A549 (cell line): ENCODE data around the gene PNPLA1.

Experiments used
- CEBPB ChIP-seq, 2 experiments: fragments of >200 bp in 1 of 2; sonication (Bioruptor Twin) in 1 of 2; formaldehyde crosslinking in 1 of 2; IDR thresholded peaks; 2 replicates each; pipeline ENCODE4 v1.6.1; 2012 to 2016
- EP300 ChIP-seq, 2 experiments: fragments of >200 bp; sonication (Bioruptor Twin); formaldehyde crosslinking; IDR thresholded peaks; 2 replicates in 1 of 2; 3 replicates in 1 of 2; pipeline ENCODE4 v1.6.1; 2016 to 2017
- ESRRA ChIP-seq: fragments of 150-350 bp; IDR thresholded peaks from 2 replicates; pipeline ENCODE4 v1.6.1; 2014; ENCODE audit warnings: mild to moderate bottlenecking, low read length, borderline replicate concordance
- POLR2A ChIP-seq: IDR thresholded peaks from 2 replicates; pipeline ENCODE4 v1.6.1; 2012; ENCODE audit warnings: mild to moderate bottlenecking, low read length
- RCOR1 ChIP-seq: fragments of 150-350 bp; IDR thresholded peaks from 2 replicates; pipeline ENCODE4 v1.6.1; 2014; ENCODE audit warnings: antibody characterized with exemption, low read length, low read depth
- TF ChIP-seq, protein P1 (sequence below): fragments of 450-650 bp; IDR thresholded peaks from 2 replicates; pipeline ENCODE4 v1.6.1; 2014; ENCODE audit warnings: antibody characterized with exemption
- TF ChIP-seq, protein P2 (sequence below): fragments of >200 bp; sonication (Bioruptor Twin); formaldehyde crosslinking; IDR thresholded peaks from 3 replicates; pipeline ENCODE4 v1.5.1; 2016
- TF ChIP-seq, protein P3 (sequence below): IDR thresholded peaks from 2 replicates; pipeline ENCODE4 v1.6.1; 2012

DNA sequence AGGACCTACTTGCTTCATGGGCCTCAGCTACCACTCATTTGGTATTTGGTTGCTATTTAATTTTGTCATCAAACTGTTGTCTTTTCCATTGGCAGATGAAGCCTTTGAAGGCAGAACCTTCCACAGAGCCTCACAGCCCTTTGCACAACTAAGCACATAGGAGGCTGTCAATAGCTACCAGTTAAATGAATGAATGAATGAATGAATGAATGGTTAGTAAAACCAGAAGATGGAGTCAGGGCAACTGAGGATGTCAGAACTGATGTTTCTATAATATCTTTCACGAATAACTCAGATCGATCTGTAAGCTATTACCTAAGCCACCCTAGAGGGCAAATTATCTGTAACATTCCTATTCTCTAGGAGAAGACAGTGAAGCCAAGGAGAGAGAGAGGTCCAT lies 47.8 kb downstream of the PNPLA1 start:
- TF ChIP-seq, protein P1, sequence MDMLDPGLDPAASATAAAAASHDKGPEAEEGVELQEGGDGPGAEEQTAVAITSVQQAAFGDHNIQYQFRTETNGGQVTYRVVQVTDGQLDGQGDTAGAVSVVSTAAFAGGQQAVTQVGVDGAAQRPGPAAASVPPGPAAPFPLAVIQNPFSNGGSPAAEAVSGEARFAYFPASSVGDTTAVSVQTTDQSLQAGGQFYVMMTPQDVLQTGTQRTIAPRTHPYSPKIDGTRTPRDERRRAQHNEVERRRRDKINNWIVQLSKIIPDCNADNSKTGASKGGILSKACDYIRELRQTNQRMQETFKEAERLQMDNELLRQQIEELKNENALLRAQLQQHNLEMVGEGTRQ, result no peak
- TF ChIP-seq, protein P2, sequence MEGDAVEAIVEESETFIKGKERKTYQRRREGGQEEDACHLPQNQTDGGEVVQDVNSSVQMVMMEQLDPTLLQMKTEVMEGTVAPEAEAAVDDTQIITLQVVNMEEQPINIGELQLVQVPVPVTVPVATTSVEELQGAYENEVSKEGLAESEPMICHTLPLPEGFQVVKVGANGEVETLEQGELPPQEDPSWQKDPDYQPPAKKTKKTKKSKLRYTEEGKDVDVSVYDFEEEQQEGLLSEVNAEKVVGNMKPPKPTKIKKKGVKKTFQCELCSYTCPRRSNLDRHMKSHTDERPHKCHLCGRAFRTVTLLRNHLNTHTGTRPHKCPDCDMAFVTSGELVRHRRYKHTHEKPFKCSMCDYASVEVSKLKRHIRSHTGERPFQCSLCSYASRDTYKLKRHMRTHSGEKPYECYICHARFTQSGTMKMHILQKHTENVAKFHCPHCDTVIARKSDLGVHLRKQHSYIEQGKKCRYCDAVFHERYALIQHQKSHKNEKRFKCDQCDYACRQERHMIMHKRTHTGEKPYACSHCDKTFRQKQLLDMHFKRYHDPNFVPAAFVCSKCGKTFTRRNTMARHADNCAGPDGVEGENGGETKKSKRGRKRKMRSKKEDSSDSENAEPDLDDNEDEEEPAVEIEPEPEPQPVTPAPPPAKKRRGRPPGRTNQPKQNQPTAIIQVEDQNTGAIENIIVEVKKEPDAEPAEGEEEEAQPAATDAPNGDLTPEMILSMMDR, result no peak
- TF ChIP-seq EP300 (IDR thresholded peaks at IDR 0.05) (no peak), ESRRA (no peak), CEBPB (IDR thresholded peaks at IDR 0.05) (no peak), RCOR1 (no peak), POLR2A (no peak)
- TF ChIP-seq, protein P3, sequence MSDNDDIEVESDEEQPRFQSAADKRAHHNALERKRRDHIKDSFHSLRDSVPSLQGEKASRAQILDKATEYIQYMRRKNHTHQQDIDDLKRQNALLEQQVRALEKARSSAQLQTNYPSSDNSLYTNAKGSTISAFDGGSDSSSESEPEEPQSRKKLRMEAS, result no peak
